Measurements from ENCODE around the gene ZFP36L2. TPM values are rescaled to one million over a fixed set of nuclear protein-coding genes. Genes with fewer than 3 reads are reported as not detected.

The ZFP36L2 gene
- total RNA-seq, 4 donors from 2014 or later: 81.7 to 117 (median 85.7) TPM

GRCh38 chr2:43248621-43249020 is 22.2 kb upstream of the ZFP36L2 start:
- DNase-seq (ENCODE audit: extremely low spot score): no peak
- intact Hi-C loops (cut with DNase I): no loop called here
- H3K4me1 ChIP-seq: peaks cover 10 to 31% (median 21%) of the 10 kb centered on the region in 4 donors
- H3K4me3 ChIP-seq: no peak overlapping the region
- no peaks in the 10 kb centered on the region for H3K9me3 ChIP-seq
- 95% methylated on average over 7 of the region's 7 CpGs for WGBS
- no peaks in the 10 kb centered on the region for H3K27me3 ChIP-seq
- H3K27ac ChIP-seq (replicated peaks in 1 of 4): no peak overlapping the region
- no peaks in the 10 kb centered on the region for H3K36me3 ChIP-seq
- TF ChIP-seq POLR2A (IDR thresholded peaks at IDR 0.05; ENCODE audit: low read depth) (no peak), POLR2AphosphoS5 (IDR thresholded peaks at IDR 0.05) (no peak), EP300 (IDR thresholded peaks at IDR 0.05) (no peak)
- TF ChIP-seq, protein P1, sequence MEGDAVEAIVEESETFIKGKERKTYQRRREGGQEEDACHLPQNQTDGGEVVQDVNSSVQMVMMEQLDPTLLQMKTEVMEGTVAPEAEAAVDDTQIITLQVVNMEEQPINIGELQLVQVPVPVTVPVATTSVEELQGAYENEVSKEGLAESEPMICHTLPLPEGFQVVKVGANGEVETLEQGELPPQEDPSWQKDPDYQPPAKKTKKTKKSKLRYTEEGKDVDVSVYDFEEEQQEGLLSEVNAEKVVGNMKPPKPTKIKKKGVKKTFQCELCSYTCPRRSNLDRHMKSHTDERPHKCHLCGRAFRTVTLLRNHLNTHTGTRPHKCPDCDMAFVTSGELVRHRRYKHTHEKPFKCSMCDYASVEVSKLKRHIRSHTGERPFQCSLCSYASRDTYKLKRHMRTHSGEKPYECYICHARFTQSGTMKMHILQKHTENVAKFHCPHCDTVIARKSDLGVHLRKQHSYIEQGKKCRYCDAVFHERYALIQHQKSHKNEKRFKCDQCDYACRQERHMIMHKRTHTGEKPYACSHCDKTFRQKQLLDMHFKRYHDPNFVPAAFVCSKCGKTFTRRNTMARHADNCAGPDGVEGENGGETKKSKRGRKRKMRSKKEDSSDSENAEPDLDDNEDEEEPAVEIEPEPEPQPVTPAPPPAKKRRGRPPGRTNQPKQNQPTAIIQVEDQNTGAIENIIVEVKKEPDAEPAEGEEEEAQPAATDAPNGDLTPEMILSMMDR (IDR thresholded peaks at IDR 0.05): no peak

DNA sequence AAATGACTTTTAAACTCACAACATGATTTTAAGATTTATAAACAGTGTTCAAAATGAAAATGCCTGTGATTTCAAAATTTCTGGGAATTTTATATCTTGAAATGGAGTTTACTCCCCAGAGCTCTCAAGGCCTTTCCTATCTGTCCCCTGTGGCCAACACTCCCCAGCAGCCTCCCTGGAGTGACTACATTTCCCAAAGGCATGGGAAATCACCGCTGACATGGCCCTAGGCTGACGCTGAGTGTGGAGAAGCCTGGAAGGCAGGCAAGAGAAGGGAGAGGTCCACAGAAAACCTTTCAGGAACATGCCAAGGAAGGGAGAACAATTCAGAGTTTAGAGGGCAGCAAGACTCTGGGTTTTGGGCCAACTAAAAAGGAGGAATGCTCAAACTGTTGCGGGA is 20.2 kb upstream of the ZFP36L2 start:
- 87% methylated on average over 3 of the region's 3 CpGs for WGBS
- Histone ChIP-seq H3K4me3 (no peak overlapping the region), H3K4me1 (peaks cover 9 to 26% (median 17%) of the 10 kb centered on the region in 4 donors), H3K27me3 (no peaks in the 10 kb centered on the region), H3K9me3 (no peaks in the 10 kb centered on the region), H3K36me3 (no peaks in the 10 kb centered on the region), H3K27ac (replicated peaks in 1 of 4) (no peak overlapping the region)
- no peak for DNase-seq (ENCODE audit: extremely low spot score)
- TF ChIP-seq EP300 (IDR thresholded peaks at IDR 0.05) (no peak), POLR2A (IDR thresholded peaks at IDR 0.05; ENCODE audit: low read depth) (no peak), POLR2AphosphoS5 (IDR thresholded peaks at IDR 0.05) (no peak)
- TF ChIP-seq, protein P1 (IDR thresholded peaks at IDR 0.05): no peak
- intact Hi-C loops (cut with DNase I): no loop called here

- Histone ChIP-seq H3K27me3 (no peaks in the 10 kb centered on the region), H3K4me1 (peaks cover 3 to 21% (median 12%) of the 10 kb centered on the region in 4 donors), H3K4me3 (no peak overlapping the region), H3K9me3 (no peaks in the 10 kb centered on the region), H3K27ac (replicated peaks in 1 of 4) (no peak overlapping the region), H3K36me3 (no peaks in the 10 kb centered on the region)
- DNase-seq (ENCODE audit: extremely low spot score): no peak
- TF ChIP-seq EP300 (IDR thresholded peaks at IDR 0.05): no peak
- TF ChIP-seq POLR2A (IDR thresholded peaks at IDR 0.05; ENCODE audit: low read depth): no peak
- TF ChIP-seq POLR2AphosphoS5 (IDR thresholded peaks at IDR 0.05): no peak
- TF ChIP-seq, protein P1 (IDR thresholded peaks at IDR 0.05): no peak
- intact Hi-C loops (cut with DNase I): no loop called here
- 88% methylated on average over 8 of the region's 10 CpGs for WGBS
Measured at GRCh38 chr2:43241558-43241957, 15.2 kb upstream of the ZFP36L2 start.

- 78% methylated on average over 5 of the region's 5 CpGs for WGBS
- peak overlapping the region in 3 of 4 donors; percentile 50 to 60 (median 52) for H3K27ac ChIP-seq (replicated peaks in 1 of 4)
- intact Hi-C loops (cut with DNase I): no loop called here
Measured at GRCh38 chr2:43240766-43241150, 14.4 kb upstream of the ZFP36L2 start.

More at GRCh38 chr2:43240766-43241150, 14.4 kb upstream of the ZFP36L2 start:
- Histone ChIP-seq H3K4me3 (no peak overlapping the region), H3K27me3 (no peaks in the 10 kb centered on the region), H3K36me3 (no peaks in the 10 kb centered on the region), H3K9me3 (no peaks in the 10 kb centered on the region), H3K4me1 (peaks cover 3 to 21% (median 14%) of the 10 kb centered on the region in 4 donors)
- no peak for DNase-seq (ENCODE audit: extremely low spot score)
- no peak for TF ChIP-seq POLR2AphosphoS5 (IDR thresholded peaks at IDR 0.05)
- TF ChIP-seq, protein P1 (IDR thresholded peaks at IDR 0.05): no peak
- no peak for TF ChIP-seq EP300 (IDR thresholded peaks at IDR 0.05)
- TF ChIP-seq POLR2A (IDR thresholded peaks at IDR 0.05; ENCODE audit: low read depth): no peak
